H9 (cell line): Measurements from ENCODE around the gene CDK5. TPM values are rescaled to one million over a fixed set of nuclear protein-coding genes. Genes with fewer than 3 reads are reported as not detected.

Experiments
- DNase-seq: peaks from one replicate; pipeline ENCODE4 v3.0.0-alpha.2; 2017
- H2AFZ ChIP-seq: one replicate; pipeline ENCODE4 v1.6.1; 2013; ENCODE audit warnings: mild to moderate bottlenecking, low read length, control low read depth, moderate library complexity
- H2AK5ac ChIP-seq: 2 replicates; pipeline ENCODE4 v1.6.1; 2013; ENCODE audit warnings: low read length, control low read depth, mixed read lengths; ENCODE audit not compliant: insufficient read length
- H2BK120ac ChIP-seq: one replicate; pipeline ENCODE4 v1.6.1; 2013; ENCODE audit warnings: low read depth, mild to moderate bottlenecking, low read length, control low read depth, inconsistent platforms; ENCODE audit not compliant: poor library complexity, severe bottlenecking
- H2BK12ac ChIP-seq: 2 replicates; pipeline ENCODE4 v1.6.1; 2013; ENCODE audit warnings: low read length, control low read depth, mixed read lengths, low read depth; ENCODE audit not compliant: insufficient read length
- H2BK15ac ChIP-seq: 2 replicates; pipeline ENCODE4 v1.6.1; 2013; ENCODE audit warnings: low read depth, low read length, control low read depth
- H2BK20ac ChIP-seq: one replicate; pipeline ENCODE4 v1.6.1; 2013; ENCODE audit warnings: low read depth, mild to moderate bottlenecking, low read length, control low read depth, inconsistent platforms; ENCODE audit not compliant: poor library complexity, severe bottlenecking
- H2BK5ac ChIP-seq: 2 replicates; pipeline ENCODE4 v1.6.1; 2013; ENCODE audit warnings: low read length, control low read depth, mixed read lengths; ENCODE audit not compliant: insufficient read length
- H3K14ac ChIP-seq: 2 replicates; pipeline ENCODE4 v1.6.1; 2013; ENCODE audit warnings: low read length, control low read depth; ENCODE audit not compliant: insufficient read depth
- H3K18ac ChIP-seq: 2 replicates; pipeline ENCODE4 v1.6.1; 2013; ENCODE audit warnings: low read depth, mild to moderate bottlenecking, mixed read lengths, low read length, control low read depth; ENCODE audit not compliant: insufficient read length
- H3K23ac ChIP-seq: 2 replicates; pipeline ENCODE4 v1.6.1; 2013; ENCODE audit warnings: low read length, control low read depth, mixed read lengths, low read depth; ENCODE audit not compliant: insufficient read length
- H3K23me2 ChIP-seq: 2 replicates; pipeline ENCODE4 v1.6.1; 2013; ENCODE audit warnings: low read depth, mild to moderate bottlenecking, mixed read lengths, low read length, control low read depth; ENCODE audit not compliant: insufficient read length, poor library complexity, severe bottlenecking
- H3K27ac ChIP-seq: 2 replicates; pipeline ENCODE4 v1.5.1; 2013; ENCODE audit warnings: low read length, control low read depth, mixed read lengths, low read depth; ENCODE audit not compliant: insufficient read length
- H3K27me3 ChIP-seq: 2 replicates; pipeline ENCODE4 v1.6.1; 2013; ENCODE audit warnings: low read length, control low read depth, inconsistent platforms; ENCODE audit not compliant: insufficient read depth
- H3K4ac ChIP-seq: 2 replicates; pipeline ENCODE4 v1.6.1; 2013; ENCODE audit warnings: low read depth, mild to moderate bottlenecking, control low read depth, inconsistent platforms, low read length, moderate library complexity
- H3K4me1 ChIP-seq: 2 replicates; pipeline ENCODE4 v1.6.1; 2013; ENCODE audit warnings: low read length, control low read depth, inconsistent platforms; ENCODE audit not compliant: insufficient read depth
- H3K4me2 ChIP-seq: 2 replicates; pipeline ENCODE4 v1.6.1; 2013; ENCODE audit warnings: low read length, control low read depth, mixed read lengths; ENCODE audit not compliant: insufficient read length, insufficient read depth
- H3K56ac ChIP-seq: 2 replicates; pipeline ENCODE4 v1.6.1; 2013; ENCODE audit warnings: low read depth, mild to moderate bottlenecking, mixed read lengths, low read length, control low read depth; ENCODE audit not compliant: insufficient read length
- H3K79me1 ChIP-seq: 2 replicates; pipeline ENCODE4 v1.6.1; 2013; ENCODE audit warnings: low read depth, mild to moderate bottlenecking, moderate library complexity, low read length, control low read depth, inconsistent platforms; ENCODE audit not compliant: insufficient read depth, poor library complexity, severe bottlenecking
- H3K79me2 ChIP-seq: 2 replicates; pipeline ENCODE4 v1.6.1; 2013; ENCODE audit warnings: low read length, control low read depth, inconsistent platforms; ENCODE audit not compliant: insufficient read depth
- H3K9ac ChIP-seq: 2 replicates; pipeline ENCODE4 v1.6.1; 2013; ENCODE audit warnings: low read length, control low read depth, mixed read lengths; ENCODE audit not compliant: insufficient read length; ENCODE audit errors: extremely low read depth
- H3K9me3 ChIP-seq: one replicate; pipeline ENCODE4 v1.6.1; 2013; ENCODE audit warnings: low read depth, low read length, inconsistent platforms; ENCODE audit not compliant: control insufficient read depth
- H3T11ph ChIP-seq: one replicate; pipeline ENCODE4 v1.6.1; 2013; ENCODE audit warnings: mild to moderate bottlenecking, low read length, control low read depth, inconsistent platforms
- H4K20me1 ChIP-seq: one replicate; pipeline ENCODE4 v1.6.1; 2013; ENCODE audit not compliant: control insufficient read depth, insufficient read length, insufficient read depth
- H4K5ac ChIP-seq: 2 replicates; pipeline ENCODE4 v1.6.1; 2013; ENCODE audit warnings: low read depth, mild to moderate bottlenecking, mixed read lengths, low read length, control low read depth; ENCODE audit not compliant: insufficient read length
- H4K8ac ChIP-seq: replicated peaks from 2 replicates; pipeline ENCODE4 v1.6.1; 2013; ENCODE audit warnings: low read length, control low read depth, mixed read lengths, low read depth; ENCODE audit not compliant: insufficient read length
- H4K91ac ChIP-seq: 2 replicates; pipeline ENCODE4 v1.6.1; 2013; ENCODE audit warnings: low read depth, mild to moderate bottlenecking, moderate library complexity, mixed read lengths, low read length, control low read depth; ENCODE audit not compliant: insufficient read length
- H3K27ac Mint-ChIP-seq, 3 experiments: 2 replicates in 2 of 3; 3 replicates in 1 of 3; pipeline ENCODE4 v1.8.0; 2020 to 2021; ENCODE audit warnings: mixed read lengths in 3 of 3, mild to moderate bottlenecking in 1 of 3, moderate library complexity in 1 of 3
- H3K27me3 Mint-ChIP-seq: 2 replicates; pipeline ENCODE4 v1.8.0; 2021; ENCODE audit warnings: low read depth, mild to moderate bottlenecking, moderate library complexity, mixed read lengths
- H3K36me3 Mint-ChIP-seq, 3 experiments: 2 replicates in 2 of 3; 3 replicates in 1 of 3; pipeline ENCODE4 v1.8.0; 2020 to 2021; ENCODE audit warnings: low read depth in 3 of 3, mixed read lengths in 3 of 3; ENCODE audit not compliant: insufficient read depth in 1 of 3
- H3K4me1 Mint-ChIP-seq, 2 experiments: 2 replicates each; pipeline ENCODE4 v1.8.0; 2020; ENCODE audit warnings: mixed read lengths in 2 of 2
- H3K4me3 Mint-ChIP-seq, 2 experiments: 2 replicates in 1 of 2; 3 replicates in 1 of 2; pipeline ENCODE4 v1.8.0; 2020 to 2021; ENCODE audit warnings: mild to moderate bottlenecking in 2 of 2, mixed read lengths in 2 of 2, moderate library complexity in 1 of 2
- H3K9me3 Mint-ChIP-seq, 2 experiments: 2 replicates in 1 of 2; 3 replicates in 1 of 2; pipeline ENCODE4 v1.8.0; 2020; ENCODE audit warnings: mild to moderate bottlenecking in 2 of 2, mixed read lengths in 2 of 2, moderate library complexity in 1 of 2
- WGBS: extraction: QIAGEN DNeasy Blood & Tissue Kit; methylation state at CpG from one replicate; pipeline ENCODE4 v1.1.7; 2013; ENCODE audit warnings: missing lambda C conversion rate, low lambda C conversion rate, mixed read lengths; ENCODE audit not compliant: insufficient read length; ENCODE audit errors: extremely low coverage; 5-methylcytosine and 5-hydroxymethylcytosine counted together
- total RNA-seq: library from RNA; stranded (reverse); gene quantifications from 2 replicates; pipeline ENCODE4 v1.2.1, GENCODE V29; 2021
- TF ChIP-seq, protein P1 (sequence below): fragments of 200-600 bp; sonication (generic); conservative IDR thresholded peaks from 3 replicates; pipeline ENCODE4 v1.8.0; 2021; ENCODE audit warnings: antibody characterized with exemption, mild to moderate bottlenecking

The CDK5 gene
- total RNA-seq, 1 experiment from 2014 or later = 19.9 TPM

DNA sequence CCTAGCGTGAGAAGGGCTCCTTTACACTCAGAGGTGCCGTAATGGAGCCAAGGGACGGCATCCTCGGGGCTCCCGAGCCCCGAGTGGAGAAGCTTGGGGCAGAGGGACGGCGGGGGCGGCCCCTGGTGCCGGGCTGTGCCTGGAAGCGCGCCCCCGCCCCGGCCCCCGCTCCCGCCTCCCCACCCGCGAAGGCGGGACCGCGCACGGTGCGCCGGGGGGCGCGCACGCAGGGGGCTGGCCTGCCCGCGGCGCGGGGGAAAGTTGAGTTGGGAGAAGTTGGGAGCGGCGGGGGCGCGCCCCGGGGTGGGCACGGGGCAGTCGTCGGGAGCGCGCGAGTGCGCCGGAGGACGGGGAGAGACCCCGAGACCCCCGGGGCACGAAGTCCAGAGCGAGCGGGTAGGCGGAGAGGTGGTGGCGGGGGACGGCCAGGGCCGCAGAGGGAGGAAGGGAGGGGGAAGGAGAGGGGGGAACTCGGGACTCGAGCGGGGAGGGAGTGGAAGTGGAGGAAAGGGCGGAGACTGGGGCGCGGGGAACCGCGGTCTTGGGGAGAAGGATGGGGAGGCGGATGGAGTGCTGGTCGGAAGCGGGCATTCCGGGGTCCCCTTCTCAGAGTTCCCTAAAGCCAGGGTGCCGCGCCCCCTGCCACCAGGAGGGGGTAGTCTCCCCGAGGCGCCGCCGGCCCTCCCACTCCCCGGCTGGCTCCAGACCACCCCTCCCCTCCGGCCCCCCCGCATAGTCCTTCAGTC, 1.8 kb upstream of the CDK5 start, which contains the start of gene SLC4A2:
TSS of gene SLC4A2 (plus strand) at position 223 of the 746 bp plus-strand sequence. CDS start 2,399 bp downstream, outside the sequence.
- H3K27ac ChIP-seq = no peak within 1 kb of the TSS
- WGBS = no CpG with 5 or more reads among the region's 75 CpGs

More for the DNA sequence above, 1.8 kb upstream of the CDK5 start, which contains the start of gene SLC4A2:
- Mint-ChIP-seq H3K36me3 (peaks cover 0 to 9% (median 6%) of the 10 kb centered on the region in 3 experiments; a peak in 6 of 7 replicates), H3K9me3 (no peaks in the 10 kb centered on the region; a peak in 1 of 5 replicates), H3K27ac (peak within 1 kb of the TSS in 2 of 3 experiments; percentile 82 to 93; a peak in 4 of 7 replicates), H3K4me1 (peaks cover 40 to 52% of the 10 kb centered on the region in 2 experiments), H3K27me3 (peaks cover 18% of the 10 kb centered on the region), H3K4me3 (peak within 1 kb of the TSS; percentile 78 to 91)
- Histone ChIP-seq H3K4me1 (peaks cover 8% of the 10 kb centered on the region), H2BK5ac (no peak within 1 kb of the TSS), H2AK5ac (no peak within 1 kb of the TSS), H3K56ac (no peak within 1 kb of the TSS), H2BK120ac (no peak within 1 kb of the TSS), H4K91ac (no peak within 1 kb of the TSS), H4K20me1 (no peaks in the 10 kb centered on the region), H2BK12ac (no peak within 1 kb of the TSS), H3K14ac (peak within 1 kb of the TSS; percentile 37; the same call in 1 of the 2 replicates), H3K79me2 (no peaks in the 10 kb centered on the region), H2BK15ac (no peak within 1 kb of the TSS), H3K9ac (peak within 1 kb of the TSS; percentile 52), H3K79me1 (no peaks in the 10 kb centered on the region), H3K18ac (no peak within 1 kb of the TSS), H3T11ph (no peak within 1 kb of the TSS), H3K4ac (no peak within 1 kb of the TSS), H2BK20ac (no peak within 1 kb of the TSS), H3K23ac (no peak within 1 kb of the TSS), H2AFZ (no peak within 1 kb of the TSS), H3K4me2 (peak within 1 kb of the TSS; percentile 58), H3K9me3 (no peaks in the 10 kb centered on the region), H3K27me3 (no peaks in the 10 kb centered on the region; the same call in 1 of the 2 replicates), H3K23me2 (peaks cover 41% of the 10 kb centered on the region), H4K8ac (no peak within 1 kb of the TSS), H4K5ac (no peak within 1 kb of the TSS)
- TF ChIP-seq, protein P1, sequence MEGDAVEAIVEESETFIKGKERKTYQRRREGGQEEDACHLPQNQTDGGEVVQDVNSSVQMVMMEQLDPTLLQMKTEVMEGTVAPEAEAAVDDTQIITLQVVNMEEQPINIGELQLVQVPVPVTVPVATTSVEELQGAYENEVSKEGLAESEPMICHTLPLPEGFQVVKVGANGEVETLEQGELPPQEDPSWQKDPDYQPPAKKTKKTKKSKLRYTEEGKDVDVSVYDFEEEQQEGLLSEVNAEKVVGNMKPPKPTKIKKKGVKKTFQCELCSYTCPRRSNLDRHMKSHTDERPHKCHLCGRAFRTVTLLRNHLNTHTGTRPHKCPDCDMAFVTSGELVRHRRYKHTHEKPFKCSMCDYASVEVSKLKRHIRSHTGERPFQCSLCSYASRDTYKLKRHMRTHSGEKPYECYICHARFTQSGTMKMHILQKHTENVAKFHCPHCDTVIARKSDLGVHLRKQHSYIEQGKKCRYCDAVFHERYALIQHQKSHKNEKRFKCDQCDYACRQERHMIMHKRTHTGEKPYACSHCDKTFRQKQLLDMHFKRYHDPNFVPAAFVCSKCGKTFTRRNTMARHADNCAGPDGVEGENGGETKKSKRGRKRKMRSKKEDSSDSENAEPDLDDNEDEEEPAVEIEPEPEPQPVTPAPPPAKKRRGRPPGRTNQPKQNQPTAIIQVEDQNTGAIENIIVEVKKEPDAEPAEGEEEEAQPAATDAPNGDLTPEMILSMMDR = peak; percentile 61
- peak; percentile 69 for DNase-seq
